Aorta (tissue), 5 donors: ENCODE data around the gene OR2M5. TPM values are rescaled to one million over a fixed set of nuclear protein-coding genes. Genes with fewer than 3 reads are reported as not detected.

Experiments used
- ATAC-seq: fragments of 200-7000 bp; cut with Tn5 transposase; one replicate; pipeline ENCODE4 v1.9.1; 2022; ENCODE audit warnings: moderate library complexity; ENCODE audit not compliant: low FRiP score
- DNase-seq, 2 donors: peaks; one replicate each; pipeline ENCODE4 v3.0.0-alpha.2; 2020
- H3K27ac ChIP-seq, 2 donors: one replicate each; pipeline ENCODE4 v1.5.1; 2013; ENCODE audit warnings: low read length in 2 of 2, mild to moderate bottlenecking in 2 of 2, moderate library complexity in 2 of 2, control low read depth in 1 of 2, inconsistent platforms in 1 of 2, low read depth in 1 of 2
- H3K27me3 ChIP-seq, 2 donors: one replicate each; pipeline ENCODE4 v1.6.1; 2013; ENCODE audit warnings: control low read depth in 1 of 2, low read length in 1 of 2, mild to moderate bottlenecking in 1 of 2, moderate library complexity in 1 of 2; ENCODE audit not compliant: insufficient read depth in 2 of 2, control insufficient read depth in 1 of 2
- H3K36me3 ChIP-seq, 2 donors: one replicate each; pipeline ENCODE4 v1.6.1; 2013; ENCODE audit warnings: control low read depth in 1 of 2, low read length in 1 of 2, mild to moderate bottlenecking in 1 of 2; ENCODE audit not compliant: insufficient read depth in 2 of 2, control insufficient read depth in 1 of 2
- H3K4me1 ChIP-seq, 2 donors: one replicate each; pipeline ENCODE4 v1.6.1; 2013; ENCODE audit warnings: low read length in 2 of 2, control low read depth in 1 of 2, mild to moderate bottlenecking in 1 of 2, moderate library complexity in 1 of 2; ENCODE audit not compliant: insufficient read depth in 2 of 2, control insufficient read depth in 1 of 2
- H3K4me3 ChIP-seq, 2 donors: one replicate each; pipeline ENCODE4 v1.5.1; 2013; ENCODE audit warnings: low read length in 2 of 2, control low read depth in 1 of 2, mild to moderate bottlenecking in 1 of 2
- H3K9me3 ChIP-seq: one replicate; pipeline ENCODE4 v1.6.1; 2013; ENCODE audit warnings: mild to moderate bottlenecking, low read length; ENCODE audit not compliant: control insufficient read depth
- WGBS, 2 donors: extraction: QIAGEN DNeasy Blood & Tissue Kit; methylation state at CpG; one replicate each; pipeline ENCODE4 v1.1.7; 2013; 5-methylcytosine and 5-hydroxymethylcytosine counted together
- intact Hi-C, 2 donors: fragments of 100-400 bp; cut with DNase I; formaldehyde crosslinking; loops; one replicate each; pipeline versions ENCODE4 v1.14.2 to v1.15.0; 2022
- polyA plus RNA-seq, 2 donors: library from polyadenylated mRNA; stranded (reverse); fragments of 200-250 nt; gene quantifications; one replicate each; pipeline ENCODE4 v1.2.3, GENCODE V29; 2013
- total RNA-seq, 2 donors: library from RNA; stranded (reverse); fragmentation: NEBNext Ultra II Directional; extraction: Animal tissue kit (Norgen Biotek cat#: 25700); gene quantifications; one replicate each; pipeline ENCODE4 v1.2.1, GENCODE V29; 2021
- donor health status: healthy with polysubstance abuse.
- donor health status: Bipolar disorder and iron deficiency.
- donor health status: DM: no; HTN: no; CAD: no.
- donor health status: DM: no; HTN: no; CAD: no.
- donor health status: DM: yes; HTN: yes; CAD: no.

Gene OR2M5
- total and polyA plus RNA-seq, 4 donors: not detected

GRCh38 chr1:248194117-248194516, 49.2 kb downstream of the OR2M5 start:
- Histone ChIP-seq H3K27ac (no peak overlapping the region), H3K4me1 (no peaks in the 10 kb centered on the region), H3K27me3 (no peaks in the 10 kb centered on the region), H3K36me3 (no peaks in the 10 kb centered on the region), H3K4me3 (no peak overlapping the region), H3K9me3 (no peaks in the 10 kb centered on the region)
- DNase-seq (no peak), ATAC-seq (no peak)
- intact Hi-C loops: no loop called here
- 49 to 61% methylated on average over 1 of the region's 1 CpG for WGBS, 2 donors

Other genes with a start within 250 kb of the OR2M5 start
- under 1 TPM; 0.39 to 0.42 TPM for gene OR2W3, start 249.6 kb upstream of the OR2M5 start, total RNA-seq
- not detected for gene OR2W3, start 249.6 kb upstream of the OR2M5 start, polyA plus RNA-seq
- not detected for gene OR2T8, start 224.9 kb upstream of the OR2M5 start, total RNA-seq
- not detected for gene OR2T8, start 224.9 kb upstream of the OR2M5 start, polyA plus RNA-seq
- gene OR2AJ1, start 220.3 kb upstream of the OR2M5 start, total RNA-seq: not detected
- gene OR2AJ1, start 220.3 kb upstream of the OR2M5 start, polyA plus RNA-seq: not detected
- gene OR2L8, start 196.3 kb upstream of the OR2M5 start, total RNA-seq: under 1 TPM in 1 of 2 donors, not detected in 1; 0.69 TPM
- not detected for gene OR2L8, start 196.3 kb upstream of the OR2M5 start, polyA plus RNA-seq
- gene OR2AK2, start 179.9 kb upstream of the OR2M5 start, total RNA-seq: not detected
- gene OR2AK2, start 179.9 kb upstream of the OR2M5 start, polyA plus RNA-seq: not detected
- under 1 TPM in 1 of 2 donors, not detected in 1; 0.24 TPM for gene OR2L5, start 131.5 kb upstream of the OR2M5 start, total RNA-seq
- gene OR2L5, start 131.5 kb upstream of the OR2M5 start, polyA plus RNA-seq: not detected
- under 1 TPM; 0.13 to 0.51 TPM for gene OR2L2, start 115.1 kb upstream of the OR2M5 start, total RNA-seq
- under 1 TPM in 1 of 2 donors, not detected in 1; 0.05 TPM for gene OR2L2, start 115.1 kb upstream of the OR2M5 start, polyA plus RNA-seq
- under 1 TPM in 1 of 2 donors, not detected in 1; 0.21 TPM for gene OR2L3, start 98.3 kb upstream of the OR2M5 start, total RNA-seq
- not detected for gene OR2L3, start 98.3 kb upstream of the OR2M5 start, polyA plus RNA-seq
- not detected for gene OR2L13, start 50.0 kb upstream of the OR2M5 start, total RNA-seq
- gene OR2L13, start 50.0 kb upstream of the OR2M5 start, polyA plus RNA-seq: not detected
- not detected for gene OR2M2, start 29.7 kb downstream of the OR2M5 start, total RNA-seq
- not detected for gene OR2M2, start 29.7 kb downstream of the OR2M5 start, polyA plus RNA-seq
- not detected for gene OR2M3, start 52.1 kb downstream of the OR2M5 start, total RNA-seq
- not detected for gene OR2M3, start 52.1 kb downstream of the OR2M5 start, polyA plus RNA-seq
- not detected for gene OR2M4, start 86.3 kb downstream of the OR2M5 start, total RNA-seq
- gene OR2M4, start 86.3 kb downstream of the OR2M5 start, polyA plus RNA-seq: not detected
- gene OR2T33, start 132.8 kb downstream of the OR2M5 start, total RNA-seq: not detected
- not detected for gene OR2T33, start 132.8 kb downstream of the OR2M5 start, polyA plus RNA-seq
- not detected for gene OR2T12, start 158.3 kb downstream of the OR2M5 start, total RNA-seq
- gene OR2T12, start 158.3 kb downstream of the OR2M5 start, polyA plus RNA-seq: not detected
- gene OR2M7, start 179.4 kb downstream of the OR2M5 start, total RNA-seq: not detected
- gene OR2M7, start 179.4 kb downstream of the OR2M5 start, polyA plus RNA-seq: not detected
- gene OR14C36, start 203.6 kb downstream of the OR2M5 start, total RNA-seq: not detected
- gene OR14C36, start 203.6 kb downstream of the OR2M5 start, polyA plus RNA-seq: not detected
- not detected for gene OR2T4, start 216.5 kb downstream of the OR2M5 start, total RNA-seq
- not detected for gene OR2T4, start 216.5 kb downstream of the OR2M5 start, polyA plus RNA-seq
- gene OR2T6, start 230.6 kb downstream of the OR2M5 start, total RNA-seq: not detected
- gene OR2T6, start 230.6 kb downstream of the OR2M5 start, polyA plus RNA-seq: under 1 TPM in 1 of 2 donors, not detected in 1; 0.13 TPM